Stimulated activated memory B cell treated with anti-CD40 and anti-IgM and Interleukin-4, amounts not matched to agents 10 μg/mL and 1 μg/mL and 100 μg/mL, for 72 hours (primary cell): ENCODE measurements around the gene ERMAP.
"Not testable (repeated sequence)": the region's sequence is repeated elsewhere in the genome, so short reads cannot be mapped to it uniquely, and the experiment has no call there.

ENCODE experiments used
- ATAC-seq: fragments of 150-1000 bp; cut with Tn5 transposase; 2 replicates; pipeline ENCODE4 v1.10.0; 2021
- H3K27ac Mint-ChIP-seq: one replicate; pipeline ENCODE4 v1.8.0; 2022; ENCODE audit warnings: mild to moderate bottlenecking, mixed read lengths
- H3K27me3 Mint-ChIP-seq: one replicate; pipeline ENCODE4 v1.8.0; 2022; ENCODE audit warnings: mixed read lengths
- H3K36me3 Mint-ChIP-seq: one replicate; pipeline ENCODE4 v1.8.0; 2022; ENCODE audit warnings: mixed read lengths
- H3K4me1 Mint-ChIP-seq: one replicate; pipeline ENCODE4 v1.8.0; 2022; ENCODE audit warnings: mixed read lengths
- H3K4me3 Mint-ChIP-seq: one replicate; pipeline ENCODE4 v1.8.0; 2022; ENCODE audit warnings: mild to moderate bottlenecking, moderate library complexity, mixed read lengths
- H3K9me3 Mint-ChIP-seq: one replicate; pipeline ENCODE4 v1.8.0; 2022; ENCODE audit warnings: mixed read lengths

The ERMAP gene

DNA sequence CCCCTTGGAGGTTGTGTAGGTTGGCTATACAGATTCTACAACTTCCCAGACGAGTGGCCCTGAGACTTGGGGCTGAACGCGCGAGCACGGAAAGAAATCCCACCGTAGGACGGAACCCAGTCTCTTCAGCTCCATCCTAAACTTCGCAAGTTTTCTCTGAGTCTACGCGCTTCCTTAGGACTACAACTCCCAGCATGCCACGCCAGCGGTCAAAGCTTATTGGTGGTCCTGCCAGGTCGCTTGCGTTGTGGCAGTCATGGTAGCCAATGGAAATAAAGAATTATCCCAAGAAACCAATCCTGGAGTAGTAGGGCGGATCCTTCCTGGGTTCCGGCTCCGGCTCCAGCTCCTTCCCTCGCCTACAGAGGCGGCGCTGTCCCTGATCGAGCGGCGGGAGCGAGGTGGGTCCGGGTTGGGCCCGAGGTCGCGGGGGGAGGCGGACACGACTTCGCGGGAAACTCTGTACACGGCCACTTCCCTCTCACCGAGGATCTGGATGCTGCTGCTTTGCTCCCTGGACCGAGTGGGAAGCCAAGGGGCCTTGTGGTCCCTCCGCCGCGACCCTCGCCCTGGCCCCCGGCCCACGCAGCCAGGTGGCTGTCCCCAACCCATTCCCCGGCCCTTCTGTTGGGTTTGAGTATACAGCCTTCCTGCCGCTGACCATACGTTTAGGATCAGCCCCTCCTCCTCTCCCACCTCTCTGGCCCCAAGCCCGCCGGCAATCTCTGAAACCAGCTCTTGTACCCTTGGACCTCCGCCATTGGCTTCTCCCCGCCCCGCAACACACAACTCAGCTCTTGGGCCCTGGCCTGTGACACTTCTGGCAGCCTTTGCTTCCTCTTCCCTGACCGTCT, 29.6 kb downstream of the ERMAP start, which contains the start of gene ZNF691:
ZNF691 (plus strand) TSS at position 357 of the 854 bp plus-strand sequence. CDS start 3,046 bp downstream, outside the sequence.
- Mint-ChIP-seq H3K4me3 (peak within 1 kb of the TSS; percentile 86), H3K36me3 (peaks cover 30% of the 10 kb centered on the region), H3K27me3 (no peaks in the 10 kb centered on the region), H3K4me1 (peaks cover 19% of the 10 kb centered on the region), H3K9me3 (peaks cover 3% of the 10 kb centered on the region), H3K27ac (peak within 1 kb of the TSS; percentile 65)
- peak; percentile 98 for ATAC-seq

DNA sequence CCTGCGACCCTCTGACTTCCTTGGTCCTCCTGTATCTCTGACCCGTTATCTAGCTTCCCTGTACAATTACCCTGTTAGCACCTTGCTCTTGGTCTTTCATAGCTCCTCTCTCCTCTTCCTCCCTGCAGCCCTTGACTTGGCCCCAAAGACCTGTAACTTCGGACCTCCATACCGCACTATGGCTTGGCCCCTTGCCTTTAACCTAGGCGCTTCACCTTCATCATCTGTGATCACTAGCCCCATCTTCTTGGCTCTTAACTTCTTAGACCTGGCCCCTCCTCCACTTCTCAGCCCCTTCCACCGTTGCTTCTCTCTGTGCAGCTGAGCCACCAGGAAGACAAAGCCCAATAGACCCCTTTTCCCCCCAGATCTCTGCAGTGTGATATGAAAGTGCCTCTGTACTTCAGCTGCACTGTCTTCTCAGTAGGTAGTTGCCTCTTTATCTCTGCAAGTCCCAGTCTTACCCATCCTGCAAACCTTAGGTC, 30.2 kb downstream of the ERMAP start:
- H3K36me3 Mint-ChIP-seq: peaks cover 31% of the 10 kb centered on the region
- H3K4me1 Mint-ChIP-seq: peaks cover 20% of the 10 kb centered on the region
- ATAC-seq: no peak
- H3K27ac Mint-ChIP-seq: peak overlapping the region; percentile 65
- peaks cover 3% of the 10 kb centered on the region for H3K9me3 Mint-ChIP-seq
- peak overlapping the region; percentile 86 for H3K4me3 Mint-ChIP-seq
- H3K27me3 Mint-ChIP-seq: no peaks in the 10 kb centered on the region

DNA sequence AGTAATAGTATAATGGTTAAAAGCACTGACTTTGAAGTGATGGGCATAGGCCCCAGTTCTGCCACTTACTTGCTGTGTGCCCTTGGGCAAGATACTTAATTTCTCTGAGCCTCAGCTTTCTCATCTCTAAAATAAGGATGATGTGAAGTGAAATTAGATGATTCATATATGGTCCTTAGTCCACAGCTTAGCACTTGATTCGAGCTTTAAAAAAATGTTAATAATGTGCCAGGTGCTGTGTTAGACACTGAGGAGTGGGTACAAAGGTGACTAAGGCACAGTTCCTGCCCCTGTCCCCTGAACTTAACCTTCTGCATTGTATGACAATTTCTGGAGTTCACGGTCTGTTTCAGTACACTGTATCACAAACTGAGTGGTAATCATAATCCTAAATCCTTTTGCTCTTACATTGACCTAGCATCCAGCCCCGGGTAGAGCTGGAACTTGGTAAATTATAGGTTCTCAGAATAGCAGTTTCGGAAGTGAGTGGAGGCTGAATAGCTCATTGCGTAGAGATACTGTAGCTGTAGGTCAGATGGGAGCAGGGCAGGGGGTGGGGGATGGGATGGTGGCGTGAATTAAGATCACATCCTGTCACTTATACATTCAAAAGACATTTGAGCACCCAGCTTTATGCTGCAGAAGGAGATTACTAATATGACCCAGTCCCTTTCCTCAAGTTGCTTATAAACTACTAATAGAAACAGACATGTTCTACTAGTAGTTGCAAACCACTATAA, 31.0 kb downstream of the ERMAP start:
- Mint-ChIP-seq H3K9me3 (peaks cover 3% of the 10 kb centered on the region), H3K27me3 (no peaks in the 10 kb centered on the region), H3K4me1 (peaks cover 27% of the 10 kb centered on the region), H3K27ac (peak overlapping the region; percentile 65), H3K4me3 (peak overlapping the region; percentile 86), H3K36me3 (peaks cover 30% of the 10 kb centered on the region)
- no peak for ATAC-seq

DNA sequence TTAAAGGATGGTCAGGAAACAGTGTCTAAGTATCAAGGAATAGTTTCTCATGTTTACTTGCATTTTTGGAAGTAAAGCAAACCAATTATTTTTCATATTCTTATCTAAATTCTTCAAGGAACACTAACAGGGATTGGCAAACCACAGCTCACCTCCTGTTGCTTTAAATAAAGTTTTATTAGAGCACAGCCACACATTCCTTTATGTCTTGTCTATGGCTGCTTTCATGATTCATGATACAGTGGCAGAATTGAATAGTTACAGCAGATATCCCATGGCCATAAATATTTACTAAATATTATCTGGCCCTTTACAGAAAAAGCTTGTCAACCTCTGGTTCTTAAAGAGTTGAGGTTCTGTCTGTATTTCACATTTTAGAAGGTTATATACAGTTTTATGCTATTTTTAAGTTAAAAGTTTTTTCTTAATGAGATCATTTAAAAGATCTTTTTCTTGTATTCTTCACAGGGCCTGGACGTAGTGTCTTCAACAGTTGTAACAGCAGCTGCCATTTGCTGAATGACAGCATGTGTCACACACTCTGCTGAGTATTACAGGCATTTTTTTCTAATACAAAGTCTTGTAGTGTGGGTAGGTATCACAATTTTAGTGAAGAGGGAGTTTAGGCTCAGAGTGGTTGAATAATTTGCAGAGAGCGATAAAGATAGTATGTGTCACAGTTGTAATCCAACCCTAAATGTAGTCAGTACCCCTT, 32.1 kb downstream of the ERMAP start:
- Mint-ChIP-seq H3K4me3 (no peak overlapping the region), H3K36me3 (peaks cover 20% of the 10 kb centered on the region), H3K27me3 (no peaks in the 10 kb centered on the region), H3K4me1 (peaks cover 27% of the 10 kb centered on the region), H3K27ac (no peak overlapping the region), H3K9me3 (peaks cover 3% of the 10 kb centered on the region)
- ATAC-seq: no peak

DNA sequence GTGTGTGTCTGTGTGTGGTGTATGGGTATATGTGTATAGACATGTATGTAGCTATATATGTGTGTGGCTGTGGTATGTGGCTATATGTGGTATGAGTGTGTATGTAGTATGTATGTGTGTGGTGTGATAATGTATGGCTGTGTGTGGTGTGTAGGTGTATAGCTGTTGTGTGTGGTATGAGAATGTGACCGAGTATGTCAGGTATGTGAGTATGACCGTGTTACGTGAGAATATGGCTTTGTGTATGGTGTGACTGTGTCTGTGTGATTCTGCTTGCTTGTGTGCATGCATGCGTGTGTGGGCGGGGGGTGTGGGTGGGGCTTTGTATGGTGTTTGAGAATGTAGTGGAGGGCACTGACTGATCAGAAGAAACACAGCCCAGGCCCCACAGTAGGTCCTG, 33.0 kb downstream of the ERMAP start:
- H3K27ac Mint-ChIP-seq: no peak overlapping the region
- H3K4me1 Mint-ChIP-seq: peaks cover 27% of the 10 kb centered on the region
- no peaks in the 10 kb centered on the region for H3K27me3 Mint-ChIP-seq
- peaks cover 3% of the 10 kb centered on the region for H3K9me3 Mint-ChIP-seq
- H3K4me3 Mint-ChIP-seq: no peak overlapping the region
- H3K36me3 Mint-ChIP-seq: peaks cover 23% of the 10 kb centered on the region
- no peak for ATAC-seq

DNA sequence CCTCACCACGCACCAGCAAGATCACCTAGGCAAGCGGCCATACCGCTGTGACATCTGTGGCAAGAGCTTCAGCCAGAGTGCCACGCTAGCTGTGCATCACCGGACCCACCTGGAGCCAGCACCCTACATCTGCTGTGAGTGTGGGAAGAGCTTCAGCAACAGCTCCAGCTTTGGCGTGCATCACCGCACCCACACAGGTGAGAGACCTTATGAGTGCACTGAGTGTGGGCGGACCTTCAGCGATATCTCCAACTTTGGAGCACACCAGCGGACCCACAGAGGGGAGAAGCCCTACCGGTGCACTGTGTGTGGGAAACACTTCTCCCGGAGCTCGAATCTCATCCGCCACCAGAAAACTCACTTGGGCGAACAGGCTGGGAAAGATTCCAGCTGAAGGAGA, 34.5 kb downstream of the ERMAP start:
- Mint-ChIP-seq H3K36me3 (peaks cover 26% of the 10 kb centered on the region), H3K27me3 (no peaks in the 10 kb centered on the region), H3K27ac (no peak overlapping the region), H3K4me3 (no peak overlapping the region), H3K4me1 (peaks cover 27% of the 10 kb centered on the region), H3K9me3 (peaks cover 3% of the 10 kb centered on the region)
- no peak for ATAC-seq

DNA sequence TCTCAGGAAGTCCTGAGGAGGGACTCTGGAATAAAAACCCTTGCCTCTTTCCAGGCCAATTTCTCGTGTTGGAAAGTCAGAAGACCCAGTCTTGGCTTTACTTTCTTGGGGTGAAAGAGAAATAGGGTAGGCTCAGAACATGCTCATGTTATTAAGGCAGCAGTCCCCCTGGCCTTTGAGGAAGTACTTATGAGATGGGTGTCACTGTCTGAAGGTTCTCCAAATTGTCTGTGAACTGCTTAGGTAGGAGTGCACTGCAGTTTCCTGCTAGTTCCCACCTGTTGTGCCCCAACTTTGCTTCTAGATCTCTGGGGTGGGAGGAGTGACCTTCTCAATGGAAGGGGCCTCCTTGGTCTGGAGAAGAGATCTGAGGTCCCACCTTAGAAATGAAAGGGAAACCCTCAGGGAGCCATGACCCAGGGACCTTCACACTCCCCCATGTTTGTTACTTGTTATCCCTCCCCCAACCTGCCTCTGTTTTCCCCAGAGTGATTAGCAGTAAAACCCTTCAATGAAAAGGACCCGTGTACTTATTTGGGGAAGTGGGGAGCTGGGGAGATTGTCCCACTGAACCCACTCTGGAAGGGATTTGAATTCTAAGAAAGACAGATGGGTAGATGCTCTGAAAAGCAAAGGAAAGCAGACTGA, 35.2 kb downstream of the ERMAP start:
- Mint-ChIP-seq H3K27me3 (no peaks in the 10 kb centered on the region), H3K27ac (peak overlapping the region; percentile 75), H3K4me1 (peaks cover 23% of the 10 kb centered on the region), H3K4me3 (no peak overlapping the region), H3K36me3 (peaks cover 30% of the 10 kb centered on the region), H3K9me3 (peaks cover 4% of the 10 kb centered on the region)
- peak; percentile 44 for ATAC-seq

DNA sequence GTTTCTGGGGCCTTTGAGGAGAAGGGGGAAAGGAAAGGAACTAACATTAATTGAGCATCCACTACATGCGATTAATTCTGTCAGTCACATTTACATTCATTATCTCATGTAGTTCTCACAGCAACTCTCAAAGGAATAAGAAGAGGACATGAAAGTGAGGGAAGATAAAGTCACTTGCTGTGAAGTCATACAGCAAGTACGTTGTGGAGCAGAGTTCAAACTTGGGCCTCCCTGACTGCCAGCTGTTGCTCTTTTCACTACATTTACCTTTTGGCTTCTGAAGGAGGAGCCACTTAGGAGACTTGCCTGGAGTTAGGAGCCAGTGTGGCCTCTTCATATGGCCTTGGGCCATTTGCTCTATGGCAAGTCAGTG, 35.7 kb downstream of the ERMAP start:
- H3K27ac Mint-ChIP-seq: peak overlapping the region; percentile 75
- peaks cover 7% of the 10 kb centered on the region for H3K9me3 Mint-ChIP-seq
- H3K27me3 Mint-ChIP-seq: no peaks in the 10 kb centered on the region
- peaks cover 18% of the 10 kb centered on the region for H3K4me1 Mint-ChIP-seq
- H3K36me3 Mint-ChIP-seq: peaks cover 35% of the 10 kb centered on the region
- peak; percentile 70 for ATAC-seq
- H3K4me3 Mint-ChIP-seq: no peak overlapping the region

DNA sequence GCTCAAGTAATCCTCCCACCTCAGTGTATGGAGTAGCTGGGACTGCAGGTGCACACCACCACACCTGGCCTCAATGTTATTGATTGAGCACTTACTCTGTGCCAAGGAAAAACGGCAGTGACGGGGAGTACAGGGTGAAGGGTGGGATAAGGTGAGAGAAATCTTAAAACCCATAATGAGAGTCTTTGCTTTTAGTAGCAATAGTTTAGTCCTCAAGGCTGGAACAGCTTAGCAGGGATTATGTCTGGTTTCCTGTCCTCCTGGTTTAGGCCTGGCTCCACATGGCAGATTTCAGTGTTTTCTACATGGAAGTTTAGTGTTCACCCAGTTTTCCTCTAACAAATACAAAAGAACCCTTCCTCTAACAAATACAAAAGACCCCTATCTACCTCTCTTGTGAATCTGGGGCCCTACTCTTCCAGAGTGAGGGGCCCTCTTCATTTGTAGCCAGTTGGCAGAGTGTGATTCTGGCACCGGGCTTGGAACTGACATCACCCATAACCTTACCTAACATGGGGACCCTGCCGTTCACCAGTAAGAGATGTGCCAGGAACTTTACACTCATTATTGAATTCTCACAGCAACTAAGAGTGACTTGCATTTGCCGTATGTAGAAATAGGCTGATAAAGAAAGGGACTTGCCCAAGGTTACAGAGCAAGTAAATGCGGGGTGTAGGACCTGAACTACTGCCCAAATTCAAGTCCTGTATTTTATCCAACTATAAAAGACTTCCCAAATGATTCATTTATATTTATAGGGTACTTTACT, 36.4 kb downstream of the ERMAP start:
- peaks cover 11% of the 10 kb centered on the region for H3K4me1 Mint-ChIP-seq
- peaks cover 5% of the 10 kb centered on the region for H3K27me3 Mint-ChIP-seq
- H3K9me3 Mint-ChIP-seq: peaks cover 13% of the 10 kb centered on the region
- no peak for ATAC-seq
- peaks cover 42% of the 10 kb centered on the region for H3K36me3 Mint-ChIP-seq
- H3K27ac Mint-ChIP-seq: peak overlapping the region; percentile 75
- no peak overlapping the region for H3K4me3 Mint-ChIP-seq

DNA sequence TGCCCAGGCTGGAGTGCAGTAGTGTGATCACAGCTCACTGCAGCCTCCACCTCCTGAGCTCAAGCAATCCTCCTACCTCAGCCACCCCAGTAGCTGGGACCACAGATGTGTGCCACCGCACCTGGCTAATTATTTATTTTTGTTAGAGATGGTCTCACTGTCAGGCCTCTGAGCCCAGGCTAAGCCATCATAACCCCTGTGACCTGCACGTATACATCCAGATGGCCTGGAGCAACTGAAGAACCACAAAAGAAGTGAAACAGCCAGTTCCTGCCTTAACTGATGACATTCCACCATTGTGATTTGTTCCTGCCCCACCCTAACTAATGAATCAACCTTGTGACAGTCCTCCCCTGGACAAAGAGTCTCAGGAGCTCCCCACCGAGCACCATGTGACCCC, 39.6 kb downstream of the ERMAP start:
- H3K4me1 Mint-ChIP-seq, ATAC-seq, H3K4me3 Mint-ChIP-seq, H3K27ac Mint-ChIP-seq: not testable (repeated sequence)
- peaks cover 37% of the 10 kb centered on the region for H3K27me3 Mint-ChIP-seq
- H3K36me3 Mint-ChIP-seq: peaks cover 38% of the 10 kb centered on the region
- H3K9me3 Mint-ChIP-seq: peaks cover 17% of the 10 kb centered on the region

DNA sequence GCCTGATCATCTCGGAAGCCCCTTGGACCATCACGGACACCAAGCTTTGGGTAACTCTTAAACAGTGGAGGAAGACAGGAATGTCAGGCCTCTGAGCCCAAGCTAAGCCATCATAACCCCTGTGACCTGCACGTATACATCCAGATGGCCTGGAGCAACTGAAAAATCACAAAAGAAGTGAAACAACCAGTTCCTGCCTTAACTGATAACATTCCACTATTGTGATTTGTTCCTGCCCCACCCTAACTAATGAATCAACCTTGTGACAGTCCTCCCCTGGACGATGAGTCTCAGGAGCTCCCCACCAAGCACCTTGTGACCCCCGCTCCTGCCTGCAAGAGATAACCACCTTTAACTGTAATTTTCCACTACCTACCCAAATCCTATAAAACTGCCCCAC, 42.4 kb downstream of the ERMAP start:
- H3K27ac Mint-ChIP-seq, ATAC-seq, H3K4me1 Mint-ChIP-seq, H3K4me3 Mint-ChIP-seq: not testable (repeated sequence)
- Mint-ChIP-seq H3K36me3 (peaks cover 37% of the 10 kb centered on the region), H3K9me3 (peaks cover 17% of the 10 kb centered on the region), H3K27me3 (peaks cover 39% of the 10 kb centered on the region)

DNA sequence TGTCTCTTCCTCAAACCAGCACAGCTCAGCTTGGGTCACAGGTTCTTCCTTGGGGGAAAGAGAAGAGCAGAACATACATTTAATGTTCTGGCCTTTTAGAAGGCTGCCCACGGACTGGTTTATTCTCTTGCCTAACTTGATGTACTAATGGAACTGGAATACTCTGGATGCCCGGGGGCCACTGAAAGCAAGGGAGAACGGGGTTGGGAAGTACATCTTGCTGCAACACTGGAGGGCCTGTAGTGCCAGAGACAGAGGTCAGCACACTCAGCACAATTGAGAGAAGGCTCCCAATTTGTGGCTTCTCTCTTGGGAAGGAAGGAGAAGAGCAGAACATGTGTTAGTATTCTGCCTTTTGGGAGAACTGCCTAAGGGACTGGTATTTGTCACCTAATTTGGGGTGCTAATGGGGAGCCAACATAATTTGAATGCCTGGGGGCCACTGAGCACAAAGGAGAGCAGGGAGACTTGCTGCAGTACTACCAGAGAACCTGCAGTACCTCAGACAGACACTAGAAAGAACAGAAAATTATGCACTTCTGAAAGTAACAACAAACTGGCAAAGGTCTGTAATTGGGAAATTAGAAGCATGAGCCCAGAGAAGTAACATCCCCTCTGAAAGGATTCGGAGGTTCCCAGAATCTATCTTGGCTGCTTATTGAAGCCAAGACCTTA, 43.6 kb downstream of the ERMAP start:
- H3K27me3 Mint-ChIP-seq: peaks cover 39% of the 10 kb centered on the region
- no peak overlapping the region for H3K4me3 Mint-ChIP-seq
- no peak overlapping the region for H3K27ac Mint-ChIP-seq
- no peaks in the 10 kb centered on the region for H3K4me1 Mint-ChIP-seq
- ATAC-seq: no peak
- H3K36me3 Mint-ChIP-seq: peaks cover 31% of the 10 kb centered on the region
- H3K9me3 Mint-ChIP-seq: peaks cover 17% of the 10 kb centered on the region

DNA sequence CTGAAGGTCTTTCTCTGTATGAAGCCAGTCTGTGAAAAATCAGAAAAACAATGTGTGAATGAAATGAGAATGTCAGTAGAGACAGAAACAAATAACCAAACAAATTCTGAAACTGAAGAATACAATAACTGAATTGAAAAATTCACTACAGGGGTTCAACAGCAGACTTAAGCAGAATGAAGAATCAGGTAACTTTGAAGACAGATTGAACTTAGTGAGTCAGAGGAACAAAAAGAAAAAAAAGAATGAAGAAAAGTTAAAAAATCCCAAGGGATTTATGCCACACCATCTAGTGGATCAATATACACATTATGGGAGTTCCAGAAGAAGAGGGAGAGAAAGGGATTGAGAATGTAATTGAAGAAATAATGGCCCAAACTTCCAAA, 44.1 kb downstream of the ERMAP start:
- H3K4me3 Mint-ChIP-seq: no peak overlapping the region
- peaks cover 17% of the 10 kb centered on the region for H3K9me3 Mint-ChIP-seq
- no peak for ATAC-seq
- H3K4me1 Mint-ChIP-seq: no peaks in the 10 kb centered on the region
- H3K36me3 Mint-ChIP-seq: peaks cover 31% of the 10 kb centered on the region
- H3K27ac Mint-ChIP-seq: no peak overlapping the region
- peaks cover 39% of the 10 kb centered on the region for H3K27me3 Mint-ChIP-seq

DNA sequence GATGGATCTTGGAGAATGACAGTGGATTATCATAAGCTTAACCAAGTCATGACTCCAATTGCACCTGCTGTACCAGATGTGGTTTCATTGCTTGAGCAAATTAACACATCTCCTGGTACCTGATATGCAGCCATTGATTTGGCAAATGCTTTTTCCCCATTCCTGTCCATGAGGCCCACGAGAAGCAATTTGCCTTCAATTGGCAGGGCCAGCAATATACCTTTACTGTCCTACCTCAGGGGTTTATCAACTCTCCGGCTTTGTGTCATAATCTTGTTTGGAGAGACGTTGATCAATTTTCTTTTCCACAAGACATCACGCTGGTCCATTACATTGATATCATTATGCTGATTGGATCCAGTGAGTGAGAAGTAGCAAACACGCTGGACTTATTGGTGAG, 49.6 kb downstream of the ERMAP start:
- no peak overlapping the region for H3K4me3 Mint-ChIP-seq
- H3K27me3 Mint-ChIP-seq: peaks cover 2% of the 10 kb centered on the region
- no peak for ATAC-seq
- no peaks in the 10 kb centered on the region for H3K36me3 Mint-ChIP-seq
- no peaks in the 10 kb centered on the region for H3K9me3 Mint-ChIP-seq
- no peaks in the 10 kb centered on the region for H3K4me1 Mint-ChIP-seq
- H3K27ac Mint-ChIP-seq: no peak overlapping the region
